Fibroblast of lung (primary cell): ENCODE results near the gene ACTL6A.

Experiments used
- CTCF ChIP-seq, 2 donors: IDR thresholded peaks in 1 of 2; conservative IDR thresholded peaks in 1 of 2; 1 replicate in 1 of 2; 2 replicates in 1 of 2; pipeline ENCODE4 v1.5.1; 2011 to 2012; ENCODE audit warnings: low read length in 2 of 2, control low read depth in 1 of 2, inconsistent platforms in 1 of 2, low read depth in 1 of 2, mild to moderate bottlenecking in 1 of 2
- EZH2 ChIP-seq: IDR thresholded peaks from 2 replicates; pipeline ENCODE4 v1.5.1; 2012; ENCODE audit warnings: low read length, control low read depth, mild to moderate bottlenecking; ENCODE audit errors: missing control alignments

- no peak for TF ChIP-seq CTCF (conservative IDR thresholded peaks at IDR 0.05 in 1 of 2, IDR thresholded peaks at IDR 0.05 in 1 of 2; ENCODE audit: low read depth in 1 of 2, low read length in 2 of 2)
- TF ChIP-seq EZH2 = no peak
Measured at GRCh38 chr3:179580992-179581391, 18.3 kb downstream of the ACTL6A start.
